GM10266 (cell line): ENCODE data around the gene ADSL.

Experiments used
- DNase-seq: peaks from one replicate; pipeline ENCODE4 v3.0.0; 2012; ENCODE audit errors: extremely low spot score
- TF ChIP-seq, protein P1 (sequence below): IDR thresholded peaks from 2 replicates; pipeline ENCODE4 v1.5.1; 2012; ENCODE audit warnings: mild to moderate bottlenecking, low read depth; ENCODE audit not compliant: control insufficient read depth, insufficient read depth; ENCODE audit errors: missing control alignments

ADSL gene

DNA sequence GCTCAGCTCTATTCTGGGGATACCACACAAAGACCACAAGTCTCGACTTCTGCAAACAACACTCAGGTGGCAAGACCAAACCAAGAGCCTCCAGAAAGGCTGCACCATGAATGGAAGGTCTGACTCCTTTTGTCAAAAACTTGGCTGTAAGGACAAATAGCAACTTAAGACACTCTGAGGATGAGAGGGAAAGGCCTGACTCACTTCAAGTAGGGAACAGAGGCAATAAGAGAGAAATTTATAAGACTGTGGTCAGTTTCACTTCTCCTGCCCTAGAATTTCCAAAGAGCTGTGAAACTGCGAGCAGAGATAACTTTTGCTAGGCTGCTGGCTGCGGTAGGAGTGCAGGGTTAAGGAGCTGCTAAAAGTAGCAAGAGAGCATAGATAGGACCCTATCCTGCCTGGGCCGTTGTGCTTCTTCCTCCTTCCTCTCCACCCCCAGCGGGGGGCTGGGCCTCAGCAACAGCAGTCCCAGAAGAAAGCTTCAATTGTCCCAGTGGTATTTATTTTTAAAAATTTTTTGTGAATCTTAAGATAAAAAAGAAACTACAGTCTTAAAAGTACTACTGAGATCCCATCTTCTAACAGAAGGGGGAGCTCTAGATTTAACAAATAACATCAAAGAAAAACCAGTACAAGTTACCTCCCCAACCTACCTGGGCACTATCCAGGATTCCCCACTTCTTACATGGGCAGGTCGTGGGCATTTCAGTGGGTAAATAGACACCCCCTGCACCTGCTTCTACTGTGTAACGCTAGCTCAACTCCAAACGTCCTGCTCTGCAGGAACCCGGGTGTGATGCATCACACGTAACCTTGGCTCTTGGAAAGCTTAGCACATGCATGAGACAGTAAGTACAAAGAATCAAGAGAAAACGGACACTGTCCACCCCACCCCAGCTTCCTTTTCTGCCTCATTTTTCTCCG lies 90.5 kb downstream of the ADSL start:
- peak; percentile 60 for DNase-seq
- TF ChIP-seq, protein P1, sequence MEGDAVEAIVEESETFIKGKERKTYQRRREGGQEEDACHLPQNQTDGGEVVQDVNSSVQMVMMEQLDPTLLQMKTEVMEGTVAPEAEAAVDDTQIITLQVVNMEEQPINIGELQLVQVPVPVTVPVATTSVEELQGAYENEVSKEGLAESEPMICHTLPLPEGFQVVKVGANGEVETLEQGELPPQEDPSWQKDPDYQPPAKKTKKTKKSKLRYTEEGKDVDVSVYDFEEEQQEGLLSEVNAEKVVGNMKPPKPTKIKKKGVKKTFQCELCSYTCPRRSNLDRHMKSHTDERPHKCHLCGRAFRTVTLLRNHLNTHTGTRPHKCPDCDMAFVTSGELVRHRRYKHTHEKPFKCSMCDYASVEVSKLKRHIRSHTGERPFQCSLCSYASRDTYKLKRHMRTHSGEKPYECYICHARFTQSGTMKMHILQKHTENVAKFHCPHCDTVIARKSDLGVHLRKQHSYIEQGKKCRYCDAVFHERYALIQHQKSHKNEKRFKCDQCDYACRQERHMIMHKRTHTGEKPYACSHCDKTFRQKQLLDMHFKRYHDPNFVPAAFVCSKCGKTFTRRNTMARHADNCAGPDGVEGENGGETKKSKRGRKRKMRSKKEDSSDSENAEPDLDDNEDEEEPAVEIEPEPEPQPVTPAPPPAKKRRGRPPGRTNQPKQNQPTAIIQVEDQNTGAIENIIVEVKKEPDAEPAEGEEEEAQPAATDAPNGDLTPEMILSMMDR: peak; percentile 46
